ENCODE measurements around the gene CYBC1.

DNA sequence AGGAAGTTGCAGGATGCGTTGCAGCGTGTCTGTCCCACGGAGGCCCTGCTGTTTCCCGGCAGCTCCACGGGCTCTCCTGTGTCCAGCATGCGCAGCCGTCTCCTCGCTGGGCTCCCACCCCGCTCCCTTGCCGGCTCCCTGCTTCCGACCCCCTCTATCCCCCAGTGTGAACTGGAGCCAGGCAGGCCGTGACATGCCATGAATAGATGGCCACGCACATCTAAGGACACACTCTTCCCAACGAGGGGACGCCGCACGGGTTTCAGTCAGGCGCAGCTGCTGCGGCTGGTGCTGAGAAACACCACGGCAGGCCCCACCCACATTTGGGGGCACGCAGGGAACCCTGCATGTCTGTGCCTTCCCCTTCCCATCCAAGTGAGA lies 41.6 kb downstream of the CYBC1 start:
- TF ChIP-seq, protein P1, sequence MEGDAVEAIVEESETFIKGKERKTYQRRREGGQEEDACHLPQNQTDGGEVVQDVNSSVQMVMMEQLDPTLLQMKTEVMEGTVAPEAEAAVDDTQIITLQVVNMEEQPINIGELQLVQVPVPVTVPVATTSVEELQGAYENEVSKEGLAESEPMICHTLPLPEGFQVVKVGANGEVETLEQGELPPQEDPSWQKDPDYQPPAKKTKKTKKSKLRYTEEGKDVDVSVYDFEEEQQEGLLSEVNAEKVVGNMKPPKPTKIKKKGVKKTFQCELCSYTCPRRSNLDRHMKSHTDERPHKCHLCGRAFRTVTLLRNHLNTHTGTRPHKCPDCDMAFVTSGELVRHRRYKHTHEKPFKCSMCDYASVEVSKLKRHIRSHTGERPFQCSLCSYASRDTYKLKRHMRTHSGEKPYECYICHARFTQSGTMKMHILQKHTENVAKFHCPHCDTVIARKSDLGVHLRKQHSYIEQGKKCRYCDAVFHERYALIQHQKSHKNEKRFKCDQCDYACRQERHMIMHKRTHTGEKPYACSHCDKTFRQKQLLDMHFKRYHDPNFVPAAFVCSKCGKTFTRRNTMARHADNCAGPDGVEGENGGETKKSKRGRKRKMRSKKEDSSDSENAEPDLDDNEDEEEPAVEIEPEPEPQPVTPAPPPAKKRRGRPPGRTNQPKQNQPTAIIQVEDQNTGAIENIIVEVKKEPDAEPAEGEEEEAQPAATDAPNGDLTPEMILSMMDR (IDR thresholded peaks at IDR 0.05): no peak
- no peak for TF ChIP-seq POLR2A (IDR thresholded peaks at IDR 0.05)

All from tibial nerve (tissue), 3 donors.